Neural progenitor cell (in vitro differentiated cells): ENCODE results near the gene PAX7. TPM values are rescaled to one million over a fixed set of nuclear protein-coding genes. Genes with fewer than 3 reads are reported as not detected.

Experiments
- DNase-seq: peaks from one replicate; pipeline ENCODE4 v3.0.0-alpha.2; 2016; ENCODE audit warnings: low spot score
- H2AFZ ChIP-seq: fragments of 200-600 bp; sonication (generic); replicated peaks from 2 replicates; pipeline ENCODE4 v1.6.1; 2016; ENCODE audit warnings: antibody characterized with exemption
- H3F3A ChIP-seq: fragments of 200-600 bp; sonication (generic); 2 replicates; pipeline ENCODE4 v1.6.1; 2016; ENCODE audit warnings: antibody characterized with exemption, low read depth
- H3K27ac ChIP-seq: fragments of 200-600 bp; sonication (generic); 2 replicates; pipeline ENCODE4 v1.5.1; 2016; ENCODE audit warnings: mild to moderate bottlenecking
- H3K27me3 ChIP-seq: fragments of 200-600 bp; sonication (generic); 2 replicates; pipeline ENCODE4 v1.6.1; 2016; ENCODE audit warnings: mild to moderate bottlenecking, moderate library complexity
- H3K36me3 ChIP-seq: fragments of 200-600 bp; sonication (generic); 2 replicates; pipeline ENCODE4 v1.5.1; 2016
- H3K4me1 ChIP-seq: fragments of 200-600 bp; sonication (generic); 2 replicates; pipeline ENCODE4 v1.6.1; 2016; ENCODE audit warnings: mixed run types
- H3K4me2 ChIP-seq: fragments of 200-600 bp; sonication (generic); 2 replicates; pipeline ENCODE4 v1.6.1; 2016
- H3K4me3 ChIP-seq: fragments of 200-600 bp; sonication (generic); 2 replicates; pipeline ENCODE4 v1.5.1; 2016
- H3K79me2 ChIP-seq: fragments of 200-600 bp; sonication (generic); 2 replicates; pipeline ENCODE4 v1.6.1; 2016; ENCODE audit warnings: low read depth
- H3K9ac ChIP-seq: fragments of 200-600 bp; sonication (generic); 2 replicates; pipeline ENCODE4 v1.6.1; 2016
- H3K9me3 ChIP-seq: fragments of 200-600 bp; sonication (generic); 2 replicates; pipeline ENCODE4 v1.5.1; 2016; ENCODE audit warnings: low read depth
- H4K20me1 ChIP-seq: fragments of 200-600 bp; sonication (generic); 2 replicates; pipeline ENCODE4 v1.6.1; 2016; ENCODE audit warnings: low read depth
- H3K27ac Mint-ChIP-seq: 3 replicates; pipeline ENCODE4 v1.8.0; 2021; ENCODE audit warnings: mixed read lengths
- H3K27me3 Mint-ChIP-seq: 2 replicates; pipeline ENCODE4 v1.8.0; 2022; ENCODE audit warnings: low read depth, mild to moderate bottlenecking, inconsistent platforms, moderate library complexity, mixed read lengths; ENCODE audit not compliant: insufficient read depth
- H3K36me3 Mint-ChIP-seq: 3 replicates; pipeline ENCODE4 v1.8.0; 2021; ENCODE audit warnings: mixed read lengths
- H3K4me1 Mint-ChIP-seq: 3 replicates; pipeline ENCODE4 v1.8.0; 2021; ENCODE audit warnings: mixed read lengths
- H3K4me3 Mint-ChIP-seq: 3 replicates; pipeline ENCODE4 v1.8.0; 2021; ENCODE audit warnings: mild to moderate bottlenecking, moderate library complexity, mixed read lengths
- H3K9me3 Mint-ChIP-seq: 3 replicates; pipeline ENCODE4 v1.8.0; 2020; ENCODE audit warnings: mixed read lengths
- CTCF ChIP-seq: fragments of 200-600 bp; sonication (generic); IDR thresholded peaks from 2 replicates; pipeline ENCODE4 v1.5.1; 2017; ENCODE audit warnings: antibody characterized with exemption, mild to moderate bottlenecking
- EZH2 ChIP-seq: fragments of 200-600 bp; sonication (generic); IDR thresholded peaks from 2 replicates; pipeline ENCODE4 v1.6.1; 2017; ENCODE audit warnings: antibody characterized with exemption, mild to moderate bottlenecking, moderate library complexity
- EZH2phosphoT487 ChIP-seq: fragments of 200-600 bp; sonication (generic); IDR thresholded peaks from 2 replicates; pipeline ENCODE4 v1.6.1; 2017; ENCODE audit warnings: antibody characterized with exemption
- total RNA-seq: library from RNA; depleted of rRNA; stranded (reverse); fragments of >200 nt; gene quantifications from 2 replicates; pipeline ENCODE4 v1.2.3, GENCODE V29; 2015; ENCODE audit warnings: low replicate concordance

Gene PAX7
- total RNA-seq, 1 donor from 2014 or later, result 0.06 TPM

GRCh38 chr1:18710002-18710401 is 79.4 kb downstream of the PAX7 start:
- H3K9ac ChIP-seq, result no peak overlapping the region
- H3K36me3 Mint-ChIP-seq, result no peaks in the 10 kb centered on the region
- H3K27ac ChIP-seq, result no peak overlapping the region
- no peak for DNase-seq
- peaks cover 8% of the 10 kb centered on the region for H3K4me1 ChIP-seq
- no peak overlapping the region for H2AFZ ChIP-seq
- H3K27me3 ChIP-seq, result peaks cover 92% of the 10 kb centered on the region
- H3K4me2 ChIP-seq, result no peak overlapping the region
- H3K79me2 ChIP-seq, result no peaks in the 10 kb centered on the region
- H3K9me3 ChIP-seq, result no peaks in the 10 kb centered on the region
- peaks cover 14% of the 10 kb centered on the region for H3F3A ChIP-seq
- H4K20me1 ChIP-seq, result peaks cover 14% of the 10 kb centered on the region
- H3K4me3 ChIP-seq, result no peak overlapping the region
- no peak overlapping the region for H3K27ac Mint-ChIP-seq
- peaks cover 9% of the 10 kb centered on the region for H3K4me1 Mint-ChIP-seq
- H3K36me3 ChIP-seq, result no peaks in the 10 kb centered on the region
- no peaks in the 10 kb centered on the region for H3K9me3 Mint-ChIP-seq
- TF ChIP-seq CTCF (no peak), EZH2 (no peak), EZH2phosphoT487 (no peak)
- H3K4me3 Mint-ChIP-seq, result no peak overlapping the region
- peaks cover 4% of the 10 kb centered on the region for H3K27me3 Mint-ChIP-seq

- TF ChIP-seq CTCF (no peak), EZH2 (no peak), EZH2phosphoT487 (no peak)
These were observed 80.4 kb downstream of the PAX7 start for GRCh38 chr1:18711003-18711402.

GRCh38 chr1:18711536-18712251 is 81.0 kb downstream of the PAX7 start:
- Mint-ChIP-seq H3K27ac (no peak overlapping the region), H3K36me3 (no peaks in the 10 kb centered on the region), H3K4me1 (peaks cover 15% of the 10 kb centered on the region), H3K4me3 (no peak overlapping the region), H3K9me3 (no peaks in the 10 kb centered on the region), H3K27me3 (peaks cover 10% of the 10 kb centered on the region)
- Histone ChIP-seq H3K9ac (no peak overlapping the region), H3K36me3 (no peaks in the 10 kb centered on the region), H3K9me3 (no peaks in the 10 kb centered on the region), H3K79me2 (no peaks in the 10 kb centered on the region), H4K20me1 (peaks cover 17% of the 10 kb centered on the region), H3K4me3 (no peak overlapping the region), H3K27ac (no peak overlapping the region), H2AFZ (no peak overlapping the region), H3F3A (peaks cover 18% of the 10 kb centered on the region), H3K27me3 (peaks cover 92% of the 10 kb centered on the region), H3K4me2 (no peak overlapping the region), H3K4me1 (peaks cover 8% of the 10 kb centered on the region)
- TF ChIP-seq EZH2phosphoT487 (no peak), EZH2 (no peak), CTCF (no peak)
- no peak for DNase-seq

More at GRCh38 chr1:18711003-18711402, 80.4 kb downstream of the PAX7 start:
- Histone ChIP-seq H3K79me2 (no peaks in the 10 kb centered on the region), H3K27ac (no peak overlapping the region), H3F3A (peaks cover 18% of the 10 kb centered on the region), H3K27me3 (peaks cover 92% of the 10 kb centered on the region), H3K4me1 (peaks cover 8% of the 10 kb centered on the region), H3K9me3 (no peaks in the 10 kb centered on the region), H3K36me3 (no peaks in the 10 kb centered on the region), H3K4me3 (no peak overlapping the region), H3K9ac (no peak overlapping the region), H4K20me1 (peaks cover 15% of the 10 kb centered on the region), H3K4me2 (no peak overlapping the region), H2AFZ (no peak overlapping the region)
- H3K9me3 Mint-ChIP-seq, result no peaks in the 10 kb centered on the region
- no peak overlapping the region for H3K4me3 Mint-ChIP-seq
- no peak for DNase-seq
- H3K36me3 Mint-ChIP-seq, result no peaks in the 10 kb centered on the region
- H3K4me1 Mint-ChIP-seq, result peaks cover 9% of the 10 kb centered on the region
- peaks cover 5% of the 10 kb centered on the region for H3K27me3 Mint-ChIP-seq
- H3K27ac Mint-ChIP-seq, result no peak overlapping the region
